WERI-Rb-1 (cell line): ENCODE results near the gene TRANK1.

Source experiments
- DNase-seq: peaks from one replicate; pipeline ENCODE4 v3.0.0-alpha.2; 2020
- H3K27ac ChIP-seq: fragments of 250-450 bp; sonication (Bioruptor Pico); 2 replicates; pipeline ENCODE4 v1.5.1; 2020; ENCODE audit warnings: mild to moderate bottlenecking, moderate library complexity
- H3K27me3 ChIP-seq: fragments of 250-450 bp; sonication (Bioruptor Pico); 2 replicates; pipeline ENCODE4 v1.5.1; 2021; ENCODE audit warnings: mild to moderate bottlenecking, low read depth, moderate library complexity; ENCODE audit not compliant: insufficient read depth, severe bottlenecking
- H3K36me3 ChIP-seq: fragments of 250-450 bp; sonication (Bioruptor Pico); 2 replicates; pipeline ENCODE4 v1.5.1; 2020; ENCODE audit warnings: mild to moderate bottlenecking, moderate library complexity
- H3K4me3 ChIP-seq: 2 replicates; pipeline ENCODE4 v1.5.1; 2011; ENCODE audit warnings: low read depth, mild to moderate bottlenecking, control low read depth, low read length
- H3K9me3 ChIP-seq: fragments of 250-450 bp; sonication (Bioruptor Pico); 2 replicates; pipeline ENCODE4 v1.5.1; 2021; ENCODE audit warnings: mild to moderate bottlenecking, moderate library complexity; ENCODE audit not compliant: severe bottlenecking
- TF ChIP-seq, protein P1 (sequence below): IDR thresholded peaks from 2 replicates; pipeline ENCODE4 v1.5.1; 2011; ENCODE audit warnings: low read depth, mild to moderate bottlenecking, control low read depth, inconsistent platforms, low read length

Gene TRANK1

DNA sequence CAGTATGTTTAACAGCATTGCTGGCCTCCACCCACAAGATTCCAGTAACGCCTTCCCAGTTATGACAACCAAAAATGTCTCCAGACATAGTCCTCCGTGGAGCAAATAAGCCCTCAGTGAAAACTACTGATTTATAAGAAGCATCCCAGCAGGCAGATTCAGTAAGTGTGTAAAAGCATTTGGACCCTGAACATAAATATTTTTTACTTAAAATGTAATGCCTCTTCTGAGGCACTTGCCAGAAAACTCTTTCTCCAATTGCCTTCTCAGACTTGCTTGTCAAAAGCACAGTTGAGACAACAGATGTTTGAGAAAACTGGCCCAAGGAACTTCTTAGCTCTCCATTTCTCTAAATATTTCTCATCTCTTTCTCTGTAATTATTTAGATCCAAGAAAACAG lies 148.7 kb downstream of the TRANK1 start:
- Histone ChIP-seq H3K27ac (no peak overlapping the region), H3K4me3 (no peak overlapping the region), H3K36me3 (no peaks in the 10 kb centered on the region), H3K27me3 (no peaks in the 10 kb centered on the region), H3K9me3 (no peaks in the 10 kb centered on the region)
- TF ChIP-seq, protein P1, sequence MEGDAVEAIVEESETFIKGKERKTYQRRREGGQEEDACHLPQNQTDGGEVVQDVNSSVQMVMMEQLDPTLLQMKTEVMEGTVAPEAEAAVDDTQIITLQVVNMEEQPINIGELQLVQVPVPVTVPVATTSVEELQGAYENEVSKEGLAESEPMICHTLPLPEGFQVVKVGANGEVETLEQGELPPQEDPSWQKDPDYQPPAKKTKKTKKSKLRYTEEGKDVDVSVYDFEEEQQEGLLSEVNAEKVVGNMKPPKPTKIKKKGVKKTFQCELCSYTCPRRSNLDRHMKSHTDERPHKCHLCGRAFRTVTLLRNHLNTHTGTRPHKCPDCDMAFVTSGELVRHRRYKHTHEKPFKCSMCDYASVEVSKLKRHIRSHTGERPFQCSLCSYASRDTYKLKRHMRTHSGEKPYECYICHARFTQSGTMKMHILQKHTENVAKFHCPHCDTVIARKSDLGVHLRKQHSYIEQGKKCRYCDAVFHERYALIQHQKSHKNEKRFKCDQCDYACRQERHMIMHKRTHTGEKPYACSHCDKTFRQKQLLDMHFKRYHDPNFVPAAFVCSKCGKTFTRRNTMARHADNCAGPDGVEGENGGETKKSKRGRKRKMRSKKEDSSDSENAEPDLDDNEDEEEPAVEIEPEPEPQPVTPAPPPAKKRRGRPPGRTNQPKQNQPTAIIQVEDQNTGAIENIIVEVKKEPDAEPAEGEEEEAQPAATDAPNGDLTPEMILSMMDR, result no peak
- no peak for DNase-seq

DNA sequence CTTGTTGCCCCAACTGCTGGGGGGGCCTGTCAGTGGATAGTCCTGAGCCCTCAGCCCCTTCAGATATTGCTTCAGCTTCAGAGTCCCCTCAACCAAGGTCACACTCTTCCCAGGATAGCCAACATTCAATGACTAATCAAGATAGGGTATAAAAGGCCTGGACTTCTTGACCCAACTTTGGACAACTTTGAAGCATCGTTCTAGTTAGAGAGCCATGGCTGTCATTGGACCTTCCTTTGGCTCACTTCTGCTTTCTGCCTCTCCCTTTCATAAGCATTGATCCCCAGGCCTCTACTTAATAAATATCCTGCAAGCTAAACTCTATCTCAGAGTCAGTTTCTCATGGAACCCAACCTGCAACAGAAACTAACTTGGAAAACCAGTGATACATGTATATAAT lies 149.2 kb downstream of the TRANK1 start:
- no peak for DNase-seq
- TF ChIP-seq, protein P1, result no peak
- no peak overlapping the region for H3K4me3 ChIP-seq
- H3K27ac ChIP-seq, result no peak overlapping the region
- no peaks in the 10 kb centered on the region for H3K36me3 ChIP-seq
- H3K9me3 ChIP-seq, result no peaks in the 10 kb centered on the region
- no peaks in the 10 kb centered on the region for H3K27me3 ChIP-seq

DNA sequence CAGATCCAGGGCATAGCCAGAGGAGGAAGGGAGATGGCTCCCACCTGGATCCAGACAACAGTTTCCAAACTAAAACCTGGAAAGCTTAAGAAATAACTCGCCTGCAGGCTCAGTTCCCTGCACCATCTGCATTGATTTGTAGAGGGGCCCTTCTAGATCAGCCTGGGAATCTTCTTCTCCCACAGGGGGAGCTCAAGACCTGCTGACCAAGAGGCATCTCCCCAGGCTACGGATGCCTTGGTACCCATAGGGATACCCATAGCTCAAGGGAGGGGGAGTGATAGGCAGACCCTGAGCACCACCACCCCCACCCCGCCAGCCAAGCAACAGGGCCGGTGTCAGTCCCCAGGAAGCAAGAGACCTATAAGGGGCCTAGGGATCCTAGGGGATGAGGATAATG lies 152.5 kb downstream of the TRANK1 start:
- Histone ChIP-seq H3K4me3 (no peak overlapping the region), H3K27me3 (no peaks in the 10 kb centered on the region), H3K9me3 (no peaks in the 10 kb centered on the region), H3K27ac (no peak overlapping the region), H3K36me3 (no peaks in the 10 kb centered on the region)
- TF ChIP-seq, protein P1, result peak; percentile 78
- peak; percentile 79 for DNase-seq

DNA sequence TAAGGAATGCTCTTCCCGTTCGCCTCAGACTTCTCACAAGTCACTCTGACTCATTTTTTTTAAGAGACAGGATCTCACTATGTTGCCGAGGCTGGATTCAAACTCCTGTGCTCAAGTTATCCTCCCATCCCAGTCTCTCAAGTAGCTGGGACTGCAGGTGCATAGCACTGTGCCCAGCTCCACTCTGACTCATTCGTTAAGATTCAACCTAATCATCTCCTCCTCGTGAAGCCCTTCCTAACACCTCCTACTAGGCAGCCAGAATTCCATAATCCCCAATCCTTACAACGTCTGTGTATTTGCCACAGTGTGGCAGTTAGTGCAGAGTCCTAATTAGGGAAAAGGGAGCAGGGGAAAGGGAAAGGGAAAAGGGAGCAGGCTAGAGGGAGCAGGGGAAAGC lies 154.1 kb downstream of the TRANK1 start:
- no peaks in the 10 kb centered on the region for H3K9me3 ChIP-seq
- H3K4me3 ChIP-seq, result no peak overlapping the region
- H3K27me3 ChIP-seq, result no peaks in the 10 kb centered on the region
- H3K36me3 ChIP-seq, result no peaks in the 10 kb centered on the region
- no peak for DNase-seq
- TF ChIP-seq, protein P1, result no peak
- no peak overlapping the region for H3K27ac ChIP-seq

DNA sequence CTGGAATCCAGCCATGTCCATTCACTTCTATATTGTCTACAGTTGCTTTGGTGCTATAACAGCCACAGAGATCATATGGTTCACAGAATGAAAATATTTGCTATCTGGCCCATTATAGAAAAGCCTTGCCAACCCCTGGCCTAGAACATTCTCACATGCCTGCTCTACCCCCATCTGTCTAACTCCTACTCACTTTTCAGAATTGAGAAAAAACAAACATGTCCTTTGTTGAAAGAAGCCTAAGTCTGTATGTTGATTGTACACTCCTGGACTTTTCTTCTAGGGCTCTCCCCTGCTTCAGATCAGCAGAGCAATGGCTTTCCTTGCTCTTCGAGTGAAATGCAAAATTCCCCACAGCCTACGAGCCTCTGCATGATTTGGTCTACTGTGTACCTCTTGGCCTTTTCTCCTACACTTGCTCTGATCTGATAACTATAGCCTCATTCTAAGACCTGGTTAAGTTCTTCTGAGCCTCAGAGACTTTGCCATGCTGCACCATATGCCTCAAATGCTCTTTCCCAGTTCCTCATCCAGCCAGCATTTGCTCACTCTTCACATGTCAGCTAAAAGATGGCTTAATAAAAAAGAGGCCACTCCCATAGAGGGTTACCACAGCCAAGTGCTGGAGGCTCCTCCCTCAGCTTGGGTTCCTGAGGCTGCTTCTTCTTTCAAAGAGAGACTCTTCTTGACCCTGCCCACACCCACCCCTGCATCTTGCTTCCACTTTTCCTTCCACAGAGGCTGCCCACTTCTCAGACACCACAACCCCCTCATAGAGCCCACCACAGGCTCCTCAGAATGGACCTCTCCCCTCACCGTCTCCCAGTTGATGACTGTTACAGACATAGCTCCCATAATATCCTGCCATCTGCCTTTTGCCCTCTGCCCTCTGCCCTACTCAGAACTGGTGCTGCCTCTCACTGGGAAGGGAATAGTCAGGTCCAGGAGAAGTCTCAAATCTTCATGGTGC lies 157.6 kb downstream of the TRANK1 start:
- DNase-seq, result no peak
- no peak overlapping the region for H3K4me3 ChIP-seq
- no peaks in the 10 kb centered on the region for H3K9me3 ChIP-seq
- no peaks in the 10 kb centered on the region for H3K27me3 ChIP-seq
- TF ChIP-seq, protein P1, result no peak
- H3K27ac ChIP-seq, result no peak overlapping the region
- no peaks in the 10 kb centered on the region for H3K36me3 ChIP-seq
